HUDEP-2 (cell line): ENCODE results near the gene PSG4.
"Not testable (repeated sequence)": the region's sequence is repeated elsewhere in the genome, so short reads cannot be mapped to it uniquely, and the experiment has no call there.

Experiments
- DNase-seq, 76 experiments: peaks; one replicate each; lab custom pipeline; 2025; ENCODE audit not compliant: unreplicated experiment in 76 of 76; lab: John Stamatoyannopoulos, UW

Gene PSG4

DNA sequence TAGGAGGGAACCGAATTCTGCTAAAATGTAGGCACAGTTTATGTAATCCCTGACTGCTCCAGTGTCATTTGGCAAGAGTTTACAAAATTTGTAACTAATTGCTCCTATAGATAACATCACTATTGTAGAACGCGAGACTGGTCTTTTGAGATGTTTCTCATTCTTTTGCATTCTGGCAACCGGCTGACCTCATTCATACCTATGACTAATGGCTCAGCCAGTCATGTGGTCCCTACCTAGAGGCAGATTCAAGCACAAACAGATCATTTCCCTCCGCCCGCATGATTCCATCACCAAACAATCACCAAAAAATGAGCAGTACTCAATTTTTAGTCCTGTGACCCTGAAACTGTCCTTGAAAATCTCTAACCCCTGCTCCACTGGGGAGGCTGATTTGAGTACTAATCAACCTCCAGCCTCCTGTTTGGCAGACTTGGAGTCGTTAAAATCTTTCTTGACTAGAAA, 4.1 kb downstream of the PSG4 start:
- not testable (repeated sequence) for DNase-seq

DNA sequence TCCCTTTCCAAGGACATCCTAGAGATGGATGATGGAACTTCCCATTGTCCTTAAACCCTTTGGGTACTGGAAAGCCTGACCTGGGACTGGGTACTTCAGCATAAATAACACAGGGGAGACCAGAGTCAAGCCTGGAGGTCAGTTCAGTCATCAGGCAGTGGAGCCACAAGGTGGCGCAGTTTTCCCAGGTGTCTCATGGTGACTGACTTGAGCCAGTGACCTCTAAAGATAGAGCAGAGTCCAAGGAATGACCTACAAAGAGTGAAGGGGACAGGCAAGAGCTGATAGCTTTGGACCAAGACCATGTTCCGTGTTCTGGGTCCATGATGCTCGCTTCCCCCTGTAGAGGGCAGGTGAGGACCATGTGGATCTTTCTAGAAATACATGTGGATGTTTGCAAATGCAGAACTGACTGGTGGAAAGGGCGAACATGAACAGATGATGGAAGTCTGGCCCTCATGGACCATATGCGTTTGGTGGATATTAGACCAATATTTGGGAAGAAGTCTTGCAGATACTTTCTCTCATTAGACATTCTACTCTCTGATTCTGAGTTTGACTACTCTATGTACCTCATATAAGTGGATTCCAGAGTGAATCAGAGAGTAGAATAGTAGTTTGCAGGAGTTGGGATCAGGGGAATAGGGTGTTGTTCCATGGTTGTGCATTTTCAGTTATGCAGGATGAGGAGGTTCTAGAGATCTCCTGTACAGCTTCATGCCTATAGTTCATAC, 6.6 kb downstream of the PSG4 start:
- DNase-seq, result peak in 17 of 76 experiments; percentile 4 to 44 (median 19)

- not testable (repeated sequence) for DNase-seq
These were observed 7.6 kb downstream of the PSG4 start for GRCh38 chr19:43197666-43198397.

DNA sequence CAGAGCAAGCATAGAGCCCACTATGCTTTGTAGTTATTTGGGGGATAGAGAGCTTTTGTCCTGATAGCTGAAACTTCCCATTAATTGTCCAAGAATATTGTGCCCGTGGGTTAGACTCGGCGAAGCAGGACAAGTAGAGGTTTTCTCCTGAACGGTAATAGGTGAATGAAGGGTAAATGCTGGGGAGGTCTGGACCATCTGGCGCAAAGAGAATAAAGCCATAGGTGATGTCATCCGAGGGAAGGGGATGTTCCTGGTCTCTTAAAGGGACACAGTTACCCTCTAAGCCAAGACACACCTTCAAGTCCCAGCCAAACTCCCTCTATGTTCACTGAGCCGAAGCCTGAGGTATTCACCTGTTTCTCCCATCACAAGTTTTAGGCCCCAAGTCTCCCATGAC, 11.0 kb downstream of the PSG4 start:
- DNase-seq, result not testable (repeated sequence)

- DNase-seq, result not testable (repeated sequence)
These were observed 12.9 kb downstream of the PSG4 start for GRCh38 chr19:43192381-43193155.

GRCh38 chr19:43188092-43188491, 17.3 kb downstream of the PSG4 start:
- peak in 2 of 76 experiments; percentile 3 to 4 for DNase-seq

DNA sequence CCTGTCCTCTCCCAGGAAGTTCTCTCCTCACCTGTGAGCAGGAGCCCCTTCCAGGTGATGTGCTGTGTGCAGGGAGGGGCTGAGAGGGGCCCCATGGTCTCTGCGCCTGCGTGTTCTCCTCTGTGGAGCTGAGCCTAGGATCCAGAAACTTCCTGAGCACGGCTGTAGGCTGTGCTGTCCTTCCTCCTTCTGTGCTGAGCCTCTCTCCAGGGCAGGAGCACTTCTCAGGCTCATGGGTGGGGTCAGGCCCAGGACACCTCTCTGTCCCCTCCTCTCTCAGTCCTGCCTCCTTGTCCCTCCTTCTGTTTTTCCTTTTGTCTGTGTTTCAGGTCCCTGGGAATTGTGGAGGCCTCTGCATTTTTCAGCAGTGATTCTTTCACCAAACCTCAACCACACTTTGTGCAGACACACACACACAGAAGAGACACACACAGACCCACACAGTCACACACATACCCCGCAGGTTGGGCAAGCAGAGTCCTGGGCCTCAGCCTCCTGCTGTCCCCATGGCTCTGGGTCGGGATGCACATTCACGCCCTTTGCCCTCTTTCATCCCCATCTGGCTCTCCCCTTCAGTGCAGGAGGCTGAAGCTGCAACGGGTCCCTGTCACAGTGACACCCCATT, 19.0 kb downstream of the PSG4 start, which contains the start of gene PSG5:
Gene PSG5, minus strand, starts transcription at position 226 of the 625 bp plus-strand sequence. Its CDS starts 131 bp downstream, at position 95.
- not testable (repeated sequence) for DNase-seq

DNA sequence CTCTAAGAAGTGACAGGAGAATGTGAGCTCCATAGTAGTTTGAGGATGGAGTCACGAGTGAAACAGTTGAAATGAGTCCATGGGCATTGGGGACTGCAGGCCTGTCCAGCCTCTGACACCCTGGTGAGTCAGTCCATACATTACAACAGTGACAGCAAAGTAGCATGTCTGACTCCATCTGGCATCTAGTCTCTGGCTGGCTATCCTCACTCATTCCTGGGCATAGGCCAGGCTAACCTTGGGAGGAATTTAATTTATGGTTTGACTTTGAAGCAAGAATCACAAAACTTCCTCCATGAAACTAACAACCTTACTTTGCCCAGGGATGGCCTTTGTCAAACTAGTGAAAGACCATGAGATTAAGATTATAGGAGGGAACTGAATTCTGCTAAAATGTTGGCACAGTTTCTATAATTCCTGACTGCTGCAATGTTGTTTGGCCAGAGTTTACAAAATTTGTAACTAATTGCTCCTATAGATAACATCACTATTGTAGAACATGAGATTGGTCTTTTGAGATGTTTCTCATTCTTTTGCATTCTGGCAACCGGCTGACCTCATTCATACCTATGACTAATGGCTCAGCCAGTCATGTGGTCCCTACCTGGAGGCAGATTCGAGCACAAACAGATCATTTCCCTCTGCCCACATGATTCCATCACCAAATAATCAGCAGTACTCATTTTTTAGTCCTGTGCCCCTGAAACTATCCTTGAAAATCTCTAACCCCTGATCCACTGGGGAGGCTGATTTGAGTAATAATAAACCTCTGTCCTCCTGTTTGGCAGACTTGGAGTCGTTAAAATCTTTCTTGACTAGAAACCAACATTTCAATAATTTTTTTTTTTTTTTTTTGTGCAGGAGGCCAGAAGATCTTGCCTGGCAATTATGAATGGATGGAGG, 23.3 kb downstream of the PSG4 start:
- DNase-seq, result not testable (repeated sequence)

- DNase-seq, result peak in 12 of 76 experiments; percentile 3 to 47 (median 17)
These were observed 25.8 kb downstream of the PSG4 start for GRCh38 chr19:43179569-43180147.

- DNase-seq, result not testable (repeated sequence)
These were observed 26.9 kb downstream of the PSG4 start for GRCh38 chr19:43178577-43178976.

DNA sequence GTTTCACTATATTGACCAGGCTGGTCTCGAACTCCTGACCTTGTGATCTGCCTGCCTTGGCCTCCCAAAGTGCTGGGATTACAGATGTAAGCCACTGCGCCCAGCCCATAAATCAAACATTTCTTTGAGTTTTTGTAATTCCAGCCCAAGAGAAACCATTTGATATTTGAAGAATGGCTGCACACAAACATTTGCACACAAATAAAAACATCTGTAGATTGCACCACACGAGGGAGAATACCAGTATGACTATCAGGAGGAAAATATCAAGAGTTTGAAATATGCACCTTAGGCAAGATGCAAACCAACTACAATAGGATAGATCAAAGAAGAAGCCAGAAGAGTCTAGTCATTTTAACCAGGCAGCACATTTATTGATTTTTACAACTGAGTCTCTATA, 39.5 kb downstream of the PSG4 start:
- not testable (repeated sequence) for DNase-seq

DNA sequence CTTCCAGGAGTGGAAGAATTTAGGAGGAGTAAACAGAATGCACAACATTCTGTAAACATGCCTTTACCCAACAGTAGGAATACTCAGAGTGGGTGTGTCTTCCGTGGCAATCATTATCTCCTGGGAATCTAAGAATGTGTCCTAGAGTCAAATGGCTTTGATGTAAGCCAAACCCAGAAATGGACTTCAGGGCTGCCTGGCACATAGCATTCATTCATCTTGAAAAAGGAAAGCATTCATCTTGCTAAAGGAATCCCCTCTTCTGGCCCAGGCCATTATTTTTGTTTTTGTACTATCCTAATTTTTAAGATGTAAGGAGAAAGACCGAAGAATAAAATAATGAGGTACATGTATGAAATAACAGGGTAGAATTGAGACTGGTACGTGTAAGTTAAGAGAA, 42.3 kb downstream of the PSG4 start:
- DNase-seq, result not testable (repeated sequence)

GRCh38 chr19:43162261-43162660, 43.2 kb downstream of the PSG4 start:
- DNase-seq, result not testable (repeated sequence)

DNA sequence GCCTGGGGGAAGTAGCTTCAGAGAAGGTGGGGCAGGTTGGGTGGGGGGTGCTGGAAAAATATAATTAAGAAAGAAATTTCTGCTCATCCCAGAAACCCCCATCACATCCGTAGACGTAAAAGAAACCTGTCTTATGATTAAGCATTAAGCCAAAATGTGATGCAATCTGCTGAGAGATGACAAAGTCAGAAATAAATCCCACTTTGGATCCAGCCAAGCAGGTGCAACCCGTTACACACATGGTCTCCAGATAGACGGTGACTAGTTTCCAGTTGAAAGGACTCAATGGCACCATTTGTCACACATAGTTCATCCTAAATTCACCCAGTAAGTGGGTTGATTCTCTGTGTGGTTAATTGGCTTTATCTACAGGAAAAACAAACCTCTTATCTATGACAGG, 53.2 kb downstream of the PSG4 start:
- no peak for DNase-seq

DNA sequence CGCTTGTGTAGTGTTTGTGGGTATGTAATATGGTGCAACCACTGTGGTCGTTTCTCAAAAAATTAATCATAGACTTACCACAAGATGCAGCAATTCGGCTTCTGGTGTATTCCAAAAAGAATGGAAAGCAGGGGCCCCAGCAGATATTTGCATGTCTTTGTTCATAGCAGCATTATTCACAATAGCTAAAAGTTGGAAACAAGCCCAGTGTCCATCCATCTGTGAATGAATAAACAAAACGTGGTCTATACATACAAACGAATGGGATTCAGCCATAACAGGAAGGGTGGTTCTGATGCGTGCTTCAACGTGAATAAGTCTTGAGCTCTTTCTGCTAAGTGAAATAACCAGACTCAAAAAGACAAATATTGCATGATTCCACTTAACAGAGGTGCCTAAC, 55.6 kb downstream of the PSG4 start:
- not testable (repeated sequence) for DNase-seq

- no peak for DNase-seq
These were observed 57.2 kb downstream of the PSG4 start for GRCh38 chr19:43148233-43148632.
